Activated CD4-positive, alpha-beta memory T cell treated with anti-CD3 and anti-CD28 coated beads, Interleukin-2, amount 10 ng/mL, durations not matched to agents 7 days and 5 days (primary cell): ENCODE results near the gene PCDHGB4. TPM values are rescaled to one million over a fixed set of nuclear protein-coding genes. Genes with fewer than 3 reads are reported as not detected.
"Not testable (repeated sequence)": the region's sequence is repeated elsewhere in the genome, so short reads cannot be mapped to it uniquely, and the experiment has no call there.

ENCODE experiments used
- CTCF ChIA-PET: fragments of 350-600 bp; sonication (Branson Sonifier 250); formaldehyde crosslinking; loops from one replicate; lab custom pipeline; 2021; ENCODE audit warnings: antibody characterized with exemption, inconsistent platforms; lab: Charles Lee
- POLR2A ChIA-PET: fragments of 350-600 bp; sonication (Branson Sonifier 250); formaldehyde crosslinking; loops from one replicate; lab custom pipeline; 2021; ENCODE audit warnings: antibody characterized with exemption; lab: Charles Lee
- DNase-seq: peaks from one replicate; pipeline ENCODE4 v3.0.0-alpha.2; 2020
- H3K27ac Mint-ChIP-seq: one replicate; pipeline ENCODE4 v1.8.0; 2021; ENCODE audit warnings: mild to moderate bottlenecking, mixed read lengths
- H3K27me3 Mint-ChIP-seq: one replicate; pipeline ENCODE4 v1.8.0; 2021; ENCODE audit warnings: mixed read lengths
- H3K36me3 Mint-ChIP-seq: one replicate; pipeline ENCODE4 v1.8.0; 2021; ENCODE audit warnings: low read depth, mixed read lengths
- H3K4me1 Mint-ChIP-seq: one replicate; pipeline ENCODE4 v1.8.0; 2021; ENCODE audit warnings: mixed read lengths
- H3K4me3 Mint-ChIP-seq: one replicate; pipeline ENCODE4 v1.8.0; 2021; ENCODE audit warnings: mild to moderate bottlenecking, mixed read lengths
- H3K9me3 Mint-ChIP-seq: one replicate; pipeline ENCODE4 v1.8.0; 2021; ENCODE audit warnings: mixed read lengths
- total RNA-seq, 2 experiments: library from RNA; stranded (reverse); gene quantifications; one replicate each; pipeline ENCODE4 v1.2.3, GENCODE V29; 2021

PCDHGB4 gene
- total RNA-seq, 2 experiments from 2014 or later, result not detected

DNA sequence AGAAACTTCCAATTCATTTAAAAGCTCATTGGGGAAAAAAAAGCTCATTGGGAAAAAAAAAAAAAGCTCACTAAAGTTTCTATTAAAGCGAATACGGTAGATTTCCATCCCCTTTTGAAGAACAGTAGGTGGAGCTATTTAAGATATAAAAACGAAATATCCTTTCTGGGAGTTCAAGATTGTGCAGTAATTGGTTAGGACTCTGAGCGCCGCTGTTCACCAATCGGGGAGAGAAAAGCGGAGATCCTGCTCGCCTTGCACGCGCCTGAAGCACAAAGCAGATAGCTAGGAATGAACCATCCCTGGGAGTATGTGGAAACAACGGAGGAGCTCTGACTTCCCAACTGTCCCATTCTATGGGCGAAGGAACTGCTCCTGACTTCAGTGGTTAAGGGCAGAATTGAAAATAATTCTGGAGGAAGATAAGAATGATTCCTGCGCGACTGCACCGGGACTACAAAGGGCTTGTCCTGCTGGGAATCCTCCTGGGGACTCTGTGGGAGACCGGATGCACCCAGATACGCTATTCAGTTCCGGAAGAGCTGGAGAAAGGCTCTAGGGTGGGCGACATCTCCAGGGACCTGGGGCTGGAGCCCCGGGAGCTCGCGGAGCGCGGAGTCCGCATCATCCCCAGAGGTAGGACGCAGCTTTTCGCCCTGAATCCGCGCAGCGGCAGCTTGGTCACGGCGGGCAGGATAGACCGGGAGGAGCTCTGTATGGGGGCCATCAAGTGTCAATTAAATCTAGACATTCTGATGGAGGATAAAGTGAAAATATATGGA, 43.0 kb downstream of the PCDHGB4 start, which contains the start of gene PCDHGA12:
Gene PCDHGA12, plus strand, starts transcription at position 176 of the 782 bp plus-strand sequence. Its CDS starts 253 bp downstream, at position 429.
- Mint-ChIP-seq H3K4me3 (peak within 1 kb of the TSS; percentile 53), H3K27ac (peak within 1 kb of the TSS; percentile 41), H3K9me3 (peaks cover 13% of the 10 kb centered on the region), H3K4me1 (peaks cover 6% of the 10 kb centered on the region), H3K27me3 (peaks cover 42% of the 10 kb centered on the region), H3K36me3 (peaks cover 13% of the 10 kb centered on the region)
- ChIA-PET CTCF (interaction anchor here (0.6 to 2.2 kb wide), 19 partner anchors 9 to 189 kb away, joined by 3 to 16 read pairs (median 4); partner anchors contain the start of genes DIAPH1, PCDHGA10, PCDHGA11 and PCDHGB6), POLR2A (interaction anchor here (0.7 to 1.1 kb wide), 3 partner anchors 9 to 32 kb away, joined by 3 read pairs; partner anchors contain the start of gene PCDHGA11)
- no peak for DNase-seq

- H3K27ac Mint-ChIP-seq, result no peak overlapping the region
- H3K9me3 Mint-ChIP-seq, result peaks cover 13% of the 10 kb centered on the region
- ChIA-PET CTCF (interaction anchor here (0.6 to 2.2 kb wide), 11 partner anchors 10 to 133 kb away, joined by 3 to 16 read pairs (median 7); partner anchors contain the start of genes PCDHGA10, PCDHGA11, PCDHGB6 and PCDHGB7), POLR2A (interaction anchor here (0.7 to 1.1 kb wide), 2 partner anchors 10 to 32 kb away, joined by 3 read pairs; partner anchors contain the start of gene PCDHGA11)
- peaks cover 40% of the 10 kb centered on the region for H3K27me3 Mint-ChIP-seq
- peak overlapping the region; percentile 53 for H3K4me3 Mint-ChIP-seq
- H3K4me1 Mint-ChIP-seq, result peaks cover 6% of the 10 kb centered on the region
- no peak for DNase-seq
- H3K36me3 Mint-ChIP-seq, result peaks cover 13% of the 10 kb centered on the region
Measured at GRCh38 chr5:141431286-141431685, 43.8 kb downstream of the PCDHGB4 start.

- H3K4me3 Mint-ChIP-seq, DNase-seq, H3K4me1 Mint-ChIP-seq, POLR2A ChIA-PET, H3K27ac Mint-ChIP-seq, CTCF ChIA-PET: not testable (repeated sequence)
- H3K9me3 Mint-ChIP-seq, result peaks cover 13% of the 10 kb centered on the region
- H3K36me3 Mint-ChIP-seq, result peaks cover 13% of the 10 kb centered on the region
- peaks cover 33% of the 10 kb centered on the region for H3K27me3 Mint-ChIP-seq
Measured at GRCh38 chr5:141432308-141432707, 44.8 kb downstream of the PCDHGB4 start.

GRCh38 chr5:141432726-141433125, 45.2 kb downstream of the PCDHGB4 start:
- Mint-ChIP-seq H3K27me3 (peaks cover 33% of the 10 kb centered on the region), H3K9me3 (peaks cover 13% of the 10 kb centered on the region), H3K36me3 (peaks cover 13% of the 10 kb centered on the region)
- H3K4me3 Mint-ChIP-seq, POLR2A ChIA-PET, H3K27ac Mint-ChIP-seq, H3K4me1 Mint-ChIP-seq, DNase-seq: not testable (repeated sequence)
- CTCF ChIA-PET, result interaction anchor here (0.7 kb wide), 1 partner anchor 38 kb away, joined by 3 read pairs; no protein-coding TSS in a partner anchor

DNA sequence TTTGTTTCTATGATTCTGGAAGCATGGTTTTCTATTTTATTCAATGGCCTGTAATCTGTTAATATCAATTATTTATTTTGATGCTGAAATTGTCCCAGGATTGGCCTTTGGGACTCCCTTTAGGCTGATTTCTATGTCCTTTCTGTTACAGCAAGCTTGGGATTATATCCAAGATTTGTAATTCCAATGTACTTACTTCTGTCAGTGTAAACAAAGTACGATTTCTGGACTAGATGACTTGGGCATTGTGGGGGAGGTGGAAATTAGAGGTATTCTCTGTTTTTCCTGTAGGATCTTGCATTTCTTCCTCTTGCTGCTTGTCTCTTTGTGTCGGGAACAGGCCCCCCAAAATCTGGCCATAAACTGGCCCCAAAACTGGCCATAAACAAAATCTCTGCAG, 46.5 kb downstream of the PCDHGB4 start:
- DNase-seq, result no peak
- ChIA-PET CTCF (no interaction called here), POLR2A (no interaction called here)
- Mint-ChIP-seq H3K36me3 (peaks cover 13% of the 10 kb centered on the region), H3K9me3 (peaks cover 9% of the 10 kb centered on the region), H3K27ac (no peak overlapping the region), H3K4me3 (no peak overlapping the region), H3K27me3 (peaks cover 28% of the 10 kb centered on the region), H3K4me1 (peaks cover 6% of the 10 kb centered on the region)

- peaks cover 4% of the 10 kb centered on the region for H3K9me3 Mint-ChIP-seq
- no peak for DNase-seq
- no peak overlapping the region for H3K4me3 Mint-ChIP-seq
- POLR2A ChIA-PET, result no interaction called here
- no peak overlapping the region for H3K27ac Mint-ChIP-seq
- peaks cover 11% of the 10 kb centered on the region for H3K27me3 Mint-ChIP-seq
- CTCF ChIA-PET, result interaction anchor here (1.3 kb wide), 1 partner anchor 9 kb away, joined by 4 read pairs; no protein-coding TSS in a partner anchor
- no peaks in the 10 kb centered on the region for H3K4me1 Mint-ChIP-seq
- no peaks in the 10 kb centered on the region for H3K36me3 Mint-ChIP-seq
Measured at GRCh38 chr5:141437221-141437620, 49.7 kb downstream of the PCDHGB4 start.

- POLR2A ChIA-PET, result interaction anchor here (0.9 to 1.0 kb wide), 2 partner anchors 10 to 12 kb away, joined by 3 read pairs; partner anchors contain the start of gene PCDHGA12
- Mint-ChIP-seq H3K4me1 (no peaks in the 10 kb centered on the region), H3K4me3 (no peak overlapping the region), H3K9me3 (peaks cover 2% of the 10 kb centered on the region), H3K27me3 (peaks cover 8% of the 10 kb centered on the region), H3K27ac (no peak overlapping the region), H3K36me3 (no peaks in the 10 kb centered on the region)
- DNase-seq, result no peak
- CTCF ChIA-PET, result no interaction called here
Measured at GRCh38 chr5:141439411-141440141, 52.1 kb downstream of the PCDHGB4 start.

Other genes with a start within 250 kb of the PCDHGB4 start
- gene PCDHB6, start 237.6 kb upstream of the PCDHGB4 start, total RNA-seq, result not detected
- gene PCDHB7, start 215.1 kb upstream of the PCDHGB4 start, total RNA-seq, result not detected
- not detected for gene PCDHB8, start 209.9 kb upstream of the PCDHGB4 start, total RNA-seq
- gene PCDHB16, start 205.3 kb upstream of the PCDHGB4 start, total RNA-seq, result not detected
- not detected for gene PCDHB9, start 200.5 kb upstream of the PCDHGB4 start, total RNA-seq
- gene PCDHB10, start 195.3 kb upstream of the PCDHGB4 start, total RNA-seq, result not detected
- gene PCDHB11, start 188.1 kb upstream of the PCDHGB4 start, total RNA-seq, result not detected
- gene PCDHB12, start 179.0 kb upstream of the PCDHGB4 start, total RNA-seq, result not detected
- not detected for gene PCDHB13, start 173.8 kb upstream of the PCDHGB4 start, total RNA-seq
- gene PCDHB14, start 164.4 kb upstream of the PCDHGB4 start, total RNA-seq, result not detected
- not detected for gene PCDHB15, start 142.3 kb upstream of the PCDHGB4 start, total RNA-seq
- gene SLC25A2, start 83.6 kb upstream of the PCDHGB4 start, total RNA-seq, result under 1 TPM; 0.38 to 0.50 TPM
- 10 to 100 TPM; 74.3 to 75.1 TPM for gene TAF7, start 66.9 kb upstream of the PCDHGB4 start, total RNA-seq
- gene PCDHGA1, start 57.2 kb upstream of the PCDHGB4 start, total RNA-seq, result under 1 TPM in 1 of 2 experiments, not detected in 1; 0.05 TPM
- under 1 TPM in 1 of 2 experiments, not detected in 1; 0.05 TPM for gene PCDHGA2, start 48.9 kb upstream of the PCDHGB4 start, total RNA-seq
- gene PCDHGA3, start 43.9 kb upstream of the PCDHGB4 start, total RNA-seq, result not detected
- under 1 TPM in 1 of 2 experiments, not detected in 1; 0.13 TPM for gene PCDHGB1, start 37.6 kb upstream of the PCDHGB4 start, total RNA-seq
- under 1 TPM; 0.08 to 0.10 TPM for gene PCDHGA4, start 32.7 kb upstream of the PCDHGB4 start, total RNA-seq
- under 1 TPM; 0.18 to 0.23 TPM for gene PCDHGB2, start 27.7 kb upstream of the PCDHGB4 start, total RNA-seq
- gene PCDHGA5, start 23.5 kb upstream of the PCDHGB4 start, total RNA-seq, result not detected
- gene PCDHGB3, start 17.5 kb upstream of the PCDHGB4 start, total RNA-seq, result under 1 TPM; 0.10 to 0.25 TPM
- gene PCDHGA6, start 13.8 kb upstream of the PCDHGB4 start, total RNA-seq, result under 1 TPM; 0.10 TPM
- under 1 TPM in 1 of 2 experiments, not detected in 1; 0.08 TPM for gene PCDHGA7, start 5.0 kb upstream of the PCDHGB4 start, total RNA-seq
- gene PCDHGA8, start 4.9 kb downstream of the PCDHGB4 start, total RNA-seq, result not detected
- gene PCDHGB5, start 10.2 kb downstream of the PCDHGB4 start, total RNA-seq, result not detected
- gene PCDHGA9, start 15.1 kb downstream of the PCDHGB4 start, total RNA-seq, result not detected
- not detected for gene PCDHGB6, start 20.3 kb downstream of the PCDHGB4 start, total RNA-seq
- under 1 TPM in 1 of 2 experiments, not detected in 1; 0.05 TPM for gene PCDHGA10, start 25.3 kb downstream of the PCDHGB4 start, total RNA-seq
- under 1 TPM in 1 of 2 experiments, not detected in 1; 0.08 TPM for gene PCDHGB7, start 30.0 kb downstream of the PCDHGB4 start, total RNA-seq
- gene PCDHGA11, start 33.4 kb downstream of the PCDHGB4 start, total RNA-seq, result not detected
- not detected for gene PCDHGA12, start 42.8 kb downstream of the PCDHGB4 start, total RNA-seq
- gene PCDHGC3, start 88.3 kb downstream of the PCDHGB4 start, total RNA-seq, result not detected
- gene PCDHGC4, start 97.3 kb downstream of the PCDHGB4 start, total RNA-seq, result not detected
- gene PCDHGC5, start 101.4 kb downstream of the PCDHGB4 start, total RNA-seq, result not detected
- gene DIAPH1, start 231.3 kb downstream of the PCDHGB4 start, total RNA-seq, result 100 to 1,000 TPM; 317 to 323 TPM
- 10 to 100 TPM; 72.0 to 77.9 TPM for gene HDAC3, start 249.2 kb downstream of the PCDHGB4 start, total RNA-seq
- gene RELL2, start 249.3 kb downstream of the PCDHGB4 start, total RNA-seq, result 10 to 100 TPM; 18.8 to 19.4 TPM